GM13977 (cell line): Measurements from ENCODE around the gene PALLD.

Source experiments
- DNase-seq: peaks from one replicate; pipeline ENCODE4 v3.0.0; 2012; ENCODE audit warnings: low spot score
- in situ Hi-C: fragments of 300-500 bp; cut with MboI; formaldehyde crosslinking; loops from one replicate; pipeline ENCODE4 v1.12.0; 2022; ENCODE audit warnings: low sequenced_read_pairs, low pct_unique_long_range_greater_than_20kb, mixed read lengths, inconsistent platforms; ENCODE audit not compliant: unreplicated experiment
- TF ChIP-seq, protein P1 (sequence below): IDR thresholded peaks from 2 replicates; pipeline ENCODE4 v1.5.1; 2012; ENCODE audit warnings: mild to moderate bottlenecking, control low read depth; ENCODE audit not compliant: insufficient read depth; ENCODE audit errors: extremely low read depth, missing control alignments

Gene PALLD

DNA sequence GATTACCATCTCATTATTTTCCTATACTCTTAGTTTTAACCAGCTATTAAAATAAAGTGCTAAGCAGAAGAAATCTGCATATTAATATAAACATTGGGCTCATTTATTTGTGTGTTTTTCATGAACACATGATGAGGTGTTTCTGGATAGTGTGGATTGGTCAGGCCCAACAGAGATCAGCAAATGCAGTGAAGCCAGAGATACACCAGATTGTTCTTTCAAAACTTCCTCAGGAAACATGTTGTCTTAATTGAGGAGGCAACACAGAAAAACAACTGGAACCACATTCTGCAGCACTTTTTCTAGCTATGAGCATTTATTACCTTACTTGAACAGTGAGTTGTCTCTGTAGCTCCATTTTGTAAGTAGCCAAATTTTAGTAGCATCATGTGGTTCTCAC lies 69.9 kb downstream of the PALLD start:
- DNase-seq = no peak
- in situ Hi-C loops = no loop called here
- TF ChIP-seq, protein P1, sequence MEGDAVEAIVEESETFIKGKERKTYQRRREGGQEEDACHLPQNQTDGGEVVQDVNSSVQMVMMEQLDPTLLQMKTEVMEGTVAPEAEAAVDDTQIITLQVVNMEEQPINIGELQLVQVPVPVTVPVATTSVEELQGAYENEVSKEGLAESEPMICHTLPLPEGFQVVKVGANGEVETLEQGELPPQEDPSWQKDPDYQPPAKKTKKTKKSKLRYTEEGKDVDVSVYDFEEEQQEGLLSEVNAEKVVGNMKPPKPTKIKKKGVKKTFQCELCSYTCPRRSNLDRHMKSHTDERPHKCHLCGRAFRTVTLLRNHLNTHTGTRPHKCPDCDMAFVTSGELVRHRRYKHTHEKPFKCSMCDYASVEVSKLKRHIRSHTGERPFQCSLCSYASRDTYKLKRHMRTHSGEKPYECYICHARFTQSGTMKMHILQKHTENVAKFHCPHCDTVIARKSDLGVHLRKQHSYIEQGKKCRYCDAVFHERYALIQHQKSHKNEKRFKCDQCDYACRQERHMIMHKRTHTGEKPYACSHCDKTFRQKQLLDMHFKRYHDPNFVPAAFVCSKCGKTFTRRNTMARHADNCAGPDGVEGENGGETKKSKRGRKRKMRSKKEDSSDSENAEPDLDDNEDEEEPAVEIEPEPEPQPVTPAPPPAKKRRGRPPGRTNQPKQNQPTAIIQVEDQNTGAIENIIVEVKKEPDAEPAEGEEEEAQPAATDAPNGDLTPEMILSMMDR = no peak

DNA sequence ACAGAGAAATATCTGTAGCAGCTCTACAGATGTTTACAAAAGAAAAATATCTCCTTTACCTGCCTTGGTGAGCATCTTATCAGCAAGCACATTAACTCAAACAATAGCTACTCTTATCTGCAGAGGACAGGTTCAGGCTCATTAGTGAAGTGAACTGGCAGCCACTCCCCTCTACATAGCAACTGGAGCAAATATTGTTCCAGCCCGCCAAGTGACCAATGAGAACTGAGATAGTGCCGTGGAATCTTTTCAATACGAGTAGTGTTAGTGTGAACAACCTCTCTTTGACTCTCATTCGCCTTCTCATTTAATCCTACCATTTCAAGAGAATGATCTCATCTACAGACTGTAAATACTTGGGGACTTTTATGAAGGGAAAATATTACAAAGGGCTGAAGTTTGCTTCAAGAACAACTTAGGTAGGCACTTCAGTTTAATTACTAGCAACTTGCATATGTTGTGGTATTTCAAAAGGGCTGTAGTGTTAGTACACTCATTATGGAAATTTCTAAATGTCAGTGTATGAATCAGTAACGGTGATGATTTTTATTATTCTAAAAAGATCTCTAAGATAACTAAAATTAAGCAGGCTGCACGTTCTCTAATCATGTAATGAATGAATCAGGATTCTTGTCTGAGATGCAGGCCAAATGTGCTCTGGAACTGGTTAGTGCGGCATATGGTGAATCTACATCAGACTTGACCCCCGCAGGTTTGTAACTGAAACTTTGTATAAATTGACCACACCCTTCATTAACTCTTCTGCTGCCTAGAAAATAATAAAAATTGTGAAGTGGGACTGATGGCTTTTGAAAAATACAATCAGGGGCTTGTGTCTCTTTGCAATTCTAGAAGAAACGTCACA lies 72.4 kb downstream of the PALLD start:
- in situ Hi-C loops = no loop called here
- DNase-seq = no peak
- TF ChIP-seq, protein P1 = no peak

- no peak for DNase-seq
- in situ Hi-C loops = no loop called here
- TF ChIP-seq, protein P1 = no peak
These were observed 73.1 kb downstream of the PALLD start for GRCh38 chr4:168569931-168570276.

GRCh38 chr4:168570466-168570865 lies 73.6 kb downstream of the PALLD start:
- DNase-seq = no peak
- in situ Hi-C loops = no loop called here
- TF ChIP-seq, protein P1 = no peak

- DNase-seq = no peak
- TF ChIP-seq, protein P1 = no peak
These were observed 75.2 kb downstream of the PALLD start for GRCh38 chr4:168572002-168572401.

DNA sequence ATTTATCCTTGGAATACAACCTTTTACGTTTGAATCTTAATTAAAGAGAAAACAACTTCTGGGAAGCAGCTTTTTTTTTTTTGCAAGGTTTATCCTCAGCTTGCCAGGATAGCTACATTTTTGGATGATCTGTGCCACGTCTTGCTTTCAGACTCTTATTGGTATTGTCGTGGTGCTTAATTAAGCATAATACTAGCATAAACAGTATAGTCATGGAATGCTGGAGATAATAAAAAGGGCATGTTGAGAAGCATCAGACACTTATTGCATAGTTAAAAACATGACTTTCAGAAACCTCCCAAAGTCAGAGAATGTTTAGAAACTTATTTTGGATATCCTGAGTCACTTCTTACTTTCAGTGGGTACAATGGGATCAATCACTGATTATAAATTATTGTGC lies 77.0 kb downstream of the PALLD start:
- DNase-seq = no peak
- TF ChIP-seq, protein P1 = no peak
- in situ Hi-C loops = no loop called here

More at GRCh38 chr4:168572002-168572401, 75.2 kb downstream of the PALLD start:
- in situ Hi-C loops = no loop called here
